GM12878 (cell line): Measurements from ENCODE around the gene MEMO1. TPM values are rescaled to one million over a fixed set of nuclear protein-coding genes. Genes with fewer than 3 reads are reported as not detected.

Source experiments
- ATAC-seq: fragments of 200-7000 bp; cut with Tn5 transposase; 3 replicates; pipeline ENCODE4 v1.9.1; 2020; ENCODE audit warnings: mild to moderate bottlenecking, moderate library complexity
- BruUV-seq: library from RNA; stranded (reverse); fragments of 400-500 nt; replicated peaks from 2 replicates; lab custom pipeline; 2021; lab: Mats Ljungman, UMichigan
- CTCF ChIA-PET: fragments of 300-600 bp; sonication (Branson Sonifier 250); formaldehyde crosslinking; extraction: SDS; loops from one replicate; lab custom pipeline; 2021; ENCODE audit warnings: inconsistent platforms; lab: Yijun Ruan, JAX
- POLR2A ChIA-PET: fragments of 350-600 bp; formaldehyde crosslinking; extraction: SDS; loops from one replicate; lab custom pipeline; 2021; ENCODE audit warnings: inconsistent platforms; lab: Charles Lee
- RAD21 ChIA-PET: fragments of 300-600 bp; sonication (Branson Sonifier 250); formaldehyde crosslinking; loops from one replicate; lab custom pipeline; 2023; ENCODE audit warnings: antibody characterized with exemption; ENCODE audit not compliant: unreplicated experiment; lab: Charles Lee
- SMC1A ChIA-PET: fragments of 300-600 bp; sonication (Branson Sonifier 250); formaldehyde crosslinking; loops from one replicate; lab custom pipeline; 2023; ENCODE audit not compliant: unreplicated experiment, uncharacterized antibody; lab: Charles Lee
- DNase-seq: peaks from one replicate; pipeline ENCODE4 v3.0.0-alpha.2; 2011; ENCODE audit warnings: low read depth, low spot score
- FAIRE-seq: peaks from 3 replicates; lab custom pipeline; 2011; peaks lifted over from hg19 to GRCh38; lab: Jason Lieb, UNC
- H2AFZ ChIP-seq: 2 replicates; pipeline ENCODE4 v1.6.0; 2011; ENCODE audit warnings: low read depth, low read length, control low read depth; ENCODE audit not compliant: control insufficient read depth
- H3K27ac ChIP-seq: 2 replicates; pipeline ENCODE4 v1.5.1; 2011; ENCODE audit warnings: control low read depth; ENCODE audit not compliant: control insufficient read depth, insufficient read depth
- H3K27me3 ChIP-seq, 2 experiments: replicated peaks in 1 of 2; 2 replicates each; pipeline versions ENCODE4 v1.6.0 to v1.6.1; 2011; ENCODE audit warnings: low read length in 1 of 2; ENCODE audit not compliant: control insufficient read depth in 2 of 2, insufficient read depth in 2 of 2
- H3K36me3 ChIP-seq, 2 experiments: 2 replicates each; pipeline ENCODE4 v1.5.1; 2011; ENCODE audit warnings: low read length in 1 of 2; ENCODE audit not compliant: control insufficient read depth in 2 of 2, insufficient read depth in 2 of 2
- H3K4me1 ChIP-seq: 2 replicates; pipeline ENCODE4 v1.6.1; 2011; ENCODE audit warnings: mild to moderate bottlenecking, low read length, moderate library complexity, mixed read lengths; ENCODE audit not compliant: control insufficient read depth, insufficient read depth
- H3K4me2 ChIP-seq: 2 replicates; pipeline ENCODE4 v1.6.0; 2011; ENCODE audit warnings: control low read depth; ENCODE audit not compliant: control insufficient read depth, insufficient read depth
- H3K4me3 ChIP-seq: fragments of 200-600 bp; sonication (generic); 2 replicates; pipeline ENCODE4 v1.5.1; 2016
- H3K79me2 ChIP-seq: 2 replicates; pipeline ENCODE4 v1.6.0; 2011; ENCODE audit warnings: low read length; ENCODE audit not compliant: control insufficient read depth, insufficient read depth
- H3K9ac ChIP-seq: 2 replicates; pipeline ENCODE4 v1.8.0; 2011; ENCODE audit warnings: low read length, control low read depth, mixed read lengths; ENCODE audit not compliant: control insufficient read depth, insufficient read depth
- H3K9me3 ChIP-seq: replicated peaks from 3 replicates; pipeline ENCODE4 v1.5.1; 2011; ENCODE audit warnings: mild to moderate bottlenecking, low read length; ENCODE audit not compliant: control insufficient read depth, insufficient read depth
- H4K20me1 ChIP-seq: 2 replicates; pipeline ENCODE4 v1.6.0; 2011; ENCODE audit not compliant: control insufficient read depth, insufficient read depth
- CHD1 ChIP-seq: IDR thresholded peaks from 2 replicates; pipeline ENCODE4 v1.6.1; 2012; ENCODE audit warnings: low read depth, low read length, improper control_type of control experiment
- POLR2A ChIP-seq: IDR thresholded peaks from 2 replicates; pipeline ENCODE4 v1.6.1; 2011; ENCODE audit warnings: low read depth, mild to moderate bottlenecking, low read length
- POU2F2 ChIP-seq: IDR thresholded peaks from 3 replicates; pipeline ENCODE4 v1.6.1; 2011; ENCODE audit warnings: low read depth, mild to moderate bottlenecking, low read length, borderline replicate concordance
- WRNIP1 ChIP-seq: IDR thresholded peaks from 2 replicates; pipeline ENCODE4 v1.6.1; 2011; ENCODE audit warnings: low read depth, low read length, improper control_type of control experiment, borderline replicate concordance
- YBX1 ChIP-seq: fragments of 450-650 bp; IDR thresholded peaks from 2 replicates; pipeline ENCODE4 v1.6.1; 2016; ENCODE audit warnings: antibody characterized with exemption
- WGBS: methylation state at CpG from one replicate; pipeline ENCODE4 v1.1.6; 2016; ENCODE audit warnings: low lambda C conversion rate; ENCODE audit not compliant: insufficient replicate concordance, insufficient coverage; ENCODE audit errors: missing lambda C conversion rate; 5-methylcytosine and 5-hydroxymethylcytosine counted together
- in situ Hi-C: fragments of 300-500 bp; cut with MboI; formaldehyde crosslinking; loops from 9 replicates; pipeline ENCODE4 v1.14.3; 2018; ENCODE audit warnings: mixed read lengths
- intact Hi-C: fragments of 100-400 bp; cut with micrococcal nuclease; formaldehyde crosslinking; loops from one replicate; pipeline ENCODE4 v1.14.2; 2022; ENCODE audit not compliant: unreplicated experiment
- polyA plus RNA-seq, 11 experiments: library from polyadenylated mRNA; depleted of rRNA in 4 of 11; unstranded in 6 of 11; stranded (reverse) in 5 of 11; fragments of >200 nt; fragmentation: Nextera tagmentation in 4 of 11; fragmentation: Illumina TruSeq in 1 of 11; extraction: Ambion mirVana in 4 of 11; extraction: Trizol in 1 of 11; gene quantifications; 1 replicate in 1 of 11; 2 replicates in 10 of 11; pipeline versions ENCODE4 v1.2.1 to v1.2.3, GENCODE V29; 2011 to 2016; ENCODE audit warnings: inconsistent platforms in 2 of 11, missing spikeins in 2 of 11, low read depth in 1 of 11
- total RNA-seq, 4 experiments: library from RNA; depleted of rRNA in 3 of 4; stranded (reverse); fragments of >200 nt in 3 of 4; fragmentation: Illumina TruSeq in 1 of 4; extraction: Trizol in 1 of 4; gene quantifications; 2 replicates each; pipeline versions ENCODE4 v1.2.1 to v1.2.3, GENCODE V29; 2013 to 2021
- TF ChIP-seq, protein P1 (sequence below): fragments of 450-650 bp; IDR thresholded peaks from 2 replicates; pipeline ENCODE4 v1.6.1; 2016; ENCODE audit warnings: mild to moderate bottlenecking, moderate library complexity, borderline replicate concordance

The MEMO1 gene
- total and polyA plus RNA-seq, 10 of the 15 experiments (the other 5 are each of a cell fraction or from before 2014, with no cell fraction given) = 39.8 to 99.1 (median 72.2) TPM

DNA sequence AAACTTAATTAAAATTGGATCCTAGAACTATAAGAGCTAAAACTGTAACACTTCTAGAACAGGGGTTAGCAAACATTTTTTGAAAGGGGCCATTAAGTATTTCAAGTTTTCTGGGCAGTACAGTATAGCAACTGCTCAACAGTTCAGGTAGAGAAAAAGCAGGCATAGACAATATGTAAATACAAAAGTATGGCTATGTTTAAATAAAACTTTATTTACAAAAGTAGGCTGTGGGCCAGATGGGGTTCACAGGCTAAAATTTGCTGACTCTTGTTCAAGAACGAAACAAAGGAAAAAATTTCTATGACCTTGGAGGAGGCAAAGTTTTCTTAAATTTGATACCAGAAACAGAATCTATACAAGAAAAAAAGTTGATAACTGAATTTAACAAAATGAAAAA is 114.5 kb downstream of the MEMO1 start:
- no peak overlapping the region for H3K4me2 ChIP-seq
- H3K9ac ChIP-seq = no peak overlapping the region
- H3K79me2 ChIP-seq = no peaks in the 10 kb centered on the region
- 81% methylated on average over 1 of the region's 1 CpG for WGBS
- peaks cover 0 to 5% of the 10 kb centered on the region in 2 experiments; a peak in 2 of 4 replicates for H3K36me3 ChIP-seq
- H2AFZ ChIP-seq = no peak overlapping the region
- H3K27me3 ChIP-seq = no peaks in the 10 kb centered on the region
- in situ Hi-C loops = no loop called here
- no peaks in the 10 kb centered on the region for H4K20me1 ChIP-seq
- H3K4me3 ChIP-seq = no peak overlapping the region
- intact Hi-C loops = no loop called here
- DNase-seq (no peak), FAIRE-seq (no peak), ATAC-seq (no peak)
- CTCF ChIA-PET = no interaction called here
- SMC1A ChIA-PET = interaction anchor here (0.9 to 1.3 kb wide), 3 partner anchors 9 to 25 kb away, joined by 3 read pairs; no protein-coding TSS in a partner anchor
- no TSS peak for BruUV-seq
- POLR2A ChIA-PET = interaction anchor here (0.6 kb wide), 1 partner anchor 1250 kb away, joined by 3 read pairs; no protein-coding TSS in a partner anchor
- no peaks in the 10 kb centered on the region for H3K4me1 ChIP-seq
- H3K9me3 ChIP-seq = no peaks in the 10 kb centered on the region; the same call in 1 of the 3 replicates
- TF ChIP-seq WRNIP1 (no peak), POLR2A (no peak), POU2F2 (no peak), CHD1 (no peak), YBX1 (no peak)
- TF ChIP-seq, protein P1, sequence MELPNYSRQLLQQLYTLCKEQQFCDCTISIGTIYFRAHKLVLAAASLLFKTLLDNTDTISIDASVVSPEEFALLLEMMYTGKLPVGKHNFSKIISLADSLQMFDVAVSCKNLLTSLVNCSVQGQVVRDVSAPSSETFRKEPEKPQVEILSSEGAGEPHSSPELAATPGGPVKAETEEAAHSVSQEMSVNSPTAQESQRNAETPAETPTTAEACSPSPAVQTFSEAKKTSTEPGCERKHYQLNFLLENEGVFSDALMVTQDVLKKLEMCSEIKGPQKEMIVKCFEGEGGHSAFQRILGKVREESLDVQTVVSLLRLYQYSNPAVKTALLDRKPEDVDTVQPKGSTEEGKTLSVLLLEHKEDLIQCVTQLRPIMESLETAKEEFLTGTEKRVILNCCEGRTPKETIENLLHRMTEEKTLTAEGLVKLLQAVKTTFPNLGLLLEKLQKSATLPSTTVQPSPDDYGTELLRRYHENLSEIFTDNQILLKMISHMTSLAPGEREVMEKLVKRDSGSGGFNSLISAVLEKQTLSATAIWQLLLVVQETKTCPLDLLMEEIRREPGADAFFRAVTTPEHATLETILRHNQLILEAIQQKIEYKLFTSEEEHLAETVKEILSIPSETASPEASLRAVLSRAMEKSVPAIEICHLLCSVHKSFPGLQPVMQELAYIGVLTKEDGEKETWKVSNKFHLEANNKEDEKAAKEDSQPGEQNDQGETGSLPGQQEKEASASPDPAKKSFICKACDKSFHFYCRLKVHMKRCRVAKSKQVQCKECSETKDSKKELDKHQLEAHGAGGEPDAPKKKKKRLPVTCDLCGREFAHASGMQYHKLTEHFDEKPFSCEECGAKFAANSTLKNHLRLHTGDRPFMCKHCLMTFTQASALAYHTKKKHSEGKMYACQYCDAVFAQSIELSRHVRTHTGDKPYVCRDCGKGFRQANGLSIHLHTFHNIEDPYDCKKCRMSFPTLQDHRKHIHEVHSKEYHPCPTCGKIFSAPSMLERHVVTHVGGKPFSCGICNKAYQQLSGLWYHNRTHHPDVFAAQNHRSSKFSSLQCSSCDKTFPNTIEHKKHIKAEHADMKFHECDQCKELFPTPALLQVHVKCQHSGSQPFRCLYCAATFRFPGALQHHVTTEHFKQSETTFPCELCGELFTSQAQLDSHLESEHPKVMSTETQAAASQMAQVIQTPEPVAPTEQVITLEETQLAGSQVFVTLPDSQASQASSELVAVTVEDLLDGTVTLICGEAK = peak; percentile 58
- RAD21 ChIA-PET = no interaction called here
- H3K27ac ChIP-seq = no peak overlapping the region
